Adrenal gland (tissue), 12 donors: ENCODE results near the gene PABPC1L. TPM values are rescaled to one million over a fixed set of nuclear protein-coding genes. Genes with fewer than 3 reads are reported as not detected.

Experiments used
- DNase-seq, 7 donors: peaks; one replicate each; pipeline ENCODE4 v3.0.0-alpha.2; 2019 to 2020
- H3K27ac ChIP-seq, 5 donors: fragments of 200-600 bp; sonication (generic) in 4 of 5; 1 replicate in 3 of 5; 2 replicates in 2 of 5; pipeline versions ENCODE4 v1.5.1 to v1.8.0; 2016 to 2020; ENCODE audit warnings: mild to moderate bottlenecking in 1 of 5
- H3K27me3 ChIP-seq: fragments of 200-600 bp; 2 replicates; pipeline ENCODE4 v1.8.0; 2021
- H3K36me3 ChIP-seq, 2 donors: fragments of 200-600 bp; replicated peaks in 1 of 2; 1 replicate in 1 of 2; 2 replicates in 1 of 2; pipeline versions ENCODE4 v1.5.1 to v1.8.0; 2018 to 2022
- H3K4me1 ChIP-seq, 2 donors: fragments of 200-600 bp; replicated peaks in 1 of 2; 1 replicate in 1 of 2; 2 replicates in 1 of 2; pipeline versions ENCODE4 v1.5.1 to v1.8.0; 2018 to 2021
- H3K4me3 ChIP-seq, 4 donors: fragments of 200-600 bp; sonication (generic) in 3 of 4; one replicate each; pipeline ENCODE4 v1.5.1; 2016 to 2018
- H3K9me3 ChIP-seq, 3 donors: fragments of 200-600 bp; sonication (generic) in 1 of 3; replicated peaks in 1 of 3; 1 replicate in 2 of 3; 2 replicates in 1 of 3; pipeline versions ENCODE4 v1.5.1 to v1.8.0; 2016 to 2021
- CTCF ChIP-seq, 6 experiments: fragments of 450-650 bp in 4 of 6; fragments of 200-600 bp in 2 of 6; sonication (generic) in 1 of 6; IDR thresholded peaks; 1 replicate in 5 of 6; 2 replicates in 1 of 6; pipeline versions ENCODE4 v1.5.1 to v1.8.0; 2016 to 2021; ENCODE audit warnings: antibody characterized with exemption in 6 of 6, mild to moderate bottlenecking in 2 of 6, moderate library complexity in 1 of 6
- POLR2A ChIP-seq, 2 donors: fragments of 450-650 bp; IDR thresholded peaks; one replicate each; pipeline ENCODE4 v1.6.1; 2017; ENCODE audit warnings: antibody characterized with exemption in 2 of 2, mild to moderate bottlenecking in 2 of 2, moderate library complexity in 1 of 2
- WGBS, 4 donors: extraction: QIAGEN DNeasy Blood & Tissue Kit in 2 of 4; methylation state at CpG; one replicate each; pipeline versions ENCODE4 v1.1.5 to v1.1.7; 2013 to 2017; 5-methylcytosine and 5-hydroxymethylcytosine counted together
- intact Hi-C, 2 donors: fragments of 100-400 bp; cut with DNase I; formaldehyde crosslinking; loops; one replicate each; pipeline versions ENCODE4 v1.14.1 to v1.15.0; 2022 to 2023
- polyA plus RNA-seq, 3 donors: library from polyadenylated mRNA; stranded (reverse); fragments of 200-250 nt in 2 of 3; fragments of 350-450 nt in 1 of 3; fragmentation: Illumina TruSeq in 1 of 3; extraction: RNeasy Lipid Tissue Mini Kit (QIAGEN cat#74804) in 1 of 3; gene quantifications; one replicate each; pipeline ENCODE4 v1.2.3, GENCODE V29; 2013 to 2014
- total RNA-seq, 9 donors: library from RNA; depleted of rRNA in 4 of 9; stranded (reverse); fragments of >200 nt in 4 of 9; fragments of 120-200 nt in 1 of 9; fragmentation: NEBNext Ultra II Directional in 1 of 9; extraction: Animal tissue kit (Norgen Biotek cat#: 25700) in 1 of 9; gene quantifications; one replicate each; pipeline versions ENCODE4 v1.1.0 to v1.2.4, GENCODE V29; 2013 to 2023
- donor health status: healthy with polysubstance abuse.
- donor health status: Bipolar disorder and iron deficiency.
- donor health status: DM: yes; HTN: yes; CAD: no.
- donor health status: DM: no; HTN: no; CAD: no.
- donor health status: DM: no; HTN: no; CAD: no.
- donor health status: DM: yes; HTN: yes; CAD: no.

PABPC1L gene
- total and polyA plus RNA-seq, 12 donors = 2.8 to 90.3 (median 13.1) TPM

GRCh38 chr20:44962483-44962882 lies 52.6 kb downstream of the PABPC1L start:
- WGBS, 4 donors = 90 to 99% (median 95%) methylated on average over 3 of the region's 3 CpGs
- Histone ChIP-seq H3K27ac (no peak overlapping the region), H3K4me1 (peaks cover 0 to 30% of the 10 kb centered on the region in 2 donors), H3K27me3 (no peaks in the 10 kb centered on the region), H3K36me3 (no peaks in the 10 kb centered on the region), H3K4me3 (no peak overlapping the region), H3K9me3 (no peaks in the 10 kb centered on the region)
- no peak for DNase-seq
- intact Hi-C loops = no loop called here
- no peak for TF ChIP-seq POLR2A (IDR thresholded peaks at IDR 0.05)
- TF ChIP-seq CTCF (IDR thresholded peaks at IDR 0.05) = no peak

- intact Hi-C loops = no loop called here
- WGBS, 4 donors = 83 to 91% (median 87%) methylated on average over 4 of the region's 4 CpGs
Observed at GRCh38 chr20:44963325-44964215, 53.7 kb downstream of the PABPC1L start.

GRCh38 chr20:44965651-44966029 lies 55.8 kb downstream of the PABPC1L start:
- no peak for TF ChIP-seq POLR2A (IDR thresholded peaks at IDR 0.05)
- TF ChIP-seq CTCF (IDR thresholded peaks at IDR 0.05) = no peak
- intact Hi-C loops = no loop called here
- Histone ChIP-seq H3K27ac (peak overlapping the region in 4 of 5 donors; percentile 6 to 83 (median 74)), H3K36me3 (no peaks in the 10 kb centered on the region), H3K4me3 (peak overlapping the region in 2 of 4 donors; percentile 64 to 77), H3K27me3 (no peaks in the 10 kb centered on the region), H3K9me3 (no peaks in the 10 kb centered on the region), H3K4me1 (peaks cover 5 to 30% of the 10 kb centered on the region in 2 donors)
- 39 to 42% (median 40%) methylated on average over 5 of the region's 5 CpGs for WGBS, 4 donors
- DNase-seq = no peak

More at GRCh38 chr20:44963325-44964215, 53.7 kb downstream of the PABPC1L start:
- H3K9me3 ChIP-seq = no peaks in the 10 kb centered on the region
- TF ChIP-seq CTCF (IDR thresholded peaks at IDR 0.05) (no peak), POLR2A (IDR thresholded peaks at IDR 0.05) (no peak)
- no peaks in the 10 kb centered on the region for H3K36me3 ChIP-seq
- DNase-seq = no peak
- no peak overlapping the region for H3K4me3 ChIP-seq
- no peaks in the 10 kb centered on the region for H3K27me3 ChIP-seq
- H3K4me1 ChIP-seq = peaks cover 0 to 31% of the 10 kb centered on the region in 2 donors
- no peak overlapping the region for H3K27ac ChIP-seq

GRCh38 chr20:44966030-44966961 lies 56.4 kb downstream of the PABPC1L start, which contains the start of gene STK4:
Gene STK4 (plus strand): TSS chr20:44966512. CDS start chr20:44966569, 57 bp downstream.
- H3K9me3 ChIP-seq = no peaks in the 10 kb centered on the region
- H3K4me3 ChIP-seq = peak within 1 kb of the TSS in 3 of 4 donors; percentile 36 to 77 (median 64)
- no peaks in the 10 kb centered on the region for H3K36me3 ChIP-seq
- DNase-seq = peak; percentile 92 to 95 (median 93)
- no peaks in the 10 kb centered on the region for H3K27me3 ChIP-seq
- TF ChIP-seq CTCF (IDR thresholded peaks at IDR 0.05) (peak; percentile 25 to 56 (median 44)), POLR2A (IDR thresholded peaks at IDR 0.05) (peak; percentile 88 to 93)
- peak within 1 kb of the TSS in 4 of 5 donors; percentile 6 to 83 (median 74) for H3K27ac ChIP-seq
- intact Hi-C loops = no loop called here
- H3K4me1 ChIP-seq = peaks cover 5 to 28% of the 10 kb centered on the region in 2 donors
- 1% methylated on average over 33 to 68 of the region's 68 CpGs for WGBS, 4 donors
